DOHH2 (cell line): ENCODE data around the gene RABEP1.

Experiments used
- EZH2phosphoT487 ChIP-seq: fragments of 200-600 bp; sonication (generic); IDR thresholded peaks from 2 replicates; pipeline ENCODE4 v1.6.1; 2017; ENCODE audit warnings: borderline replicate concordance, mild to moderate bottlenecking, antibody characterized with exemption, low read length, moderate library complexity, mixed read lengths
- TF ChIP-seq, protein P1 (sequence below): fragments of 200-600 bp; sonication (generic); IDR thresholded peaks from one replicate; pipeline ENCODE4 v1.5.1; 2014; ENCODE audit warnings: antibody characterized with exemption, mild to moderate bottlenecking, low read depth, low read length; ENCODE audit not compliant: poor library complexity, severe bottlenecking

- TF ChIP-seq, protein P1, sequence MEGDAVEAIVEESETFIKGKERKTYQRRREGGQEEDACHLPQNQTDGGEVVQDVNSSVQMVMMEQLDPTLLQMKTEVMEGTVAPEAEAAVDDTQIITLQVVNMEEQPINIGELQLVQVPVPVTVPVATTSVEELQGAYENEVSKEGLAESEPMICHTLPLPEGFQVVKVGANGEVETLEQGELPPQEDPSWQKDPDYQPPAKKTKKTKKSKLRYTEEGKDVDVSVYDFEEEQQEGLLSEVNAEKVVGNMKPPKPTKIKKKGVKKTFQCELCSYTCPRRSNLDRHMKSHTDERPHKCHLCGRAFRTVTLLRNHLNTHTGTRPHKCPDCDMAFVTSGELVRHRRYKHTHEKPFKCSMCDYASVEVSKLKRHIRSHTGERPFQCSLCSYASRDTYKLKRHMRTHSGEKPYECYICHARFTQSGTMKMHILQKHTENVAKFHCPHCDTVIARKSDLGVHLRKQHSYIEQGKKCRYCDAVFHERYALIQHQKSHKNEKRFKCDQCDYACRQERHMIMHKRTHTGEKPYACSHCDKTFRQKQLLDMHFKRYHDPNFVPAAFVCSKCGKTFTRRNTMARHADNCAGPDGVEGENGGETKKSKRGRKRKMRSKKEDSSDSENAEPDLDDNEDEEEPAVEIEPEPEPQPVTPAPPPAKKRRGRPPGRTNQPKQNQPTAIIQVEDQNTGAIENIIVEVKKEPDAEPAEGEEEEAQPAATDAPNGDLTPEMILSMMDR: no peak
- TF ChIP-seq EZH2phosphoT487: no peak
Measured at GRCh38 chr17:5264893-5265292, 17.2 kb upstream of the RABEP1 start.
